ENCODE data around the gene BRCA2. TPM values are rescaled to one million over a fixed set of nuclear protein-coding genes. Genes with fewer than 3 reads are reported as not detected.

BRCA2 gene
- total RNA-seq, 1 donor from 2014 or later: 0.38 TPM

DNA sequence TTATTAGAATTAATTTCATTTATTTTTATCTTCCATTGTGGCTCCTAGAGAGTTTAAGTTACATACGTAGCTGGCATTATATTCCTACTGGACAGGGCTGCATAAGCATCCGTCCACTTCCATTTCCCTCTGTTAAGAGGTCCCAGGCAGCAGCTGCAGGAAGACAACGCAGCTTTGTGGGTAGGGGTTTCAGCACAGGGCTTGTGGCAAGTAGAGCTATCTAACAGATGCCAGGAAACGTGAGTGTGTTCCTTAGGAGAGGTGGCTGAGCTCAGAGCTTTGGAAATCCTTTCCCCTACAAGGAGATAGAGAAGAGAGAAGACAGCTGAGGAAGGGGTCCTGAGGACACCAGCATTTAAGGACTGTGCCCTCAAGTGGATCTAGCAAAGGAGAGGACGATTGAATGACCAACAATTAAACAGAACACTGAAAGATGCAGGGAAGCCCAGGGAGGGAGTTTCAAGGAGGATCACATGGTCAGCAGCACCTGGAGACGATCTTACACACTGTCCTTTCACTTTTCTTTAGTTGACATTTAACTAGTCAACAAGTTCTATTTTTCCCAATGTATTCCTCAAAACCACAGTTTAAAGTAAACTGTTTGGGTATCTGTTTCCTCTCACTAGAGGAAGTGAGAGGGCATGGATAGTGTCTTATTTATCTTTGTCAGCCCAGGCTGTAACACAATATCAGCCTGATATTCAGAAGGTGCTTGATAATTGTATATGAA is 114.9 kb downstream of the BRCA2 start:
- Histone ChIP-seq H3K4me1 (peaks cover 48% of the 10 kb centered on the region), H3K36me3 (peaks cover 21% of the 10 kb centered on the region), H3K9me3 (replicated peaks) (no peaks in the 10 kb centered on the region), H3K4me3 (no peak overlapping the region), H3K27me3 (ENCODE audit: low read depth) (no peaks in the 10 kb centered on the region), H3K27ac (replicated peaks) (no peak overlapping the region)
- TF ChIP-seq, protein P1, sequence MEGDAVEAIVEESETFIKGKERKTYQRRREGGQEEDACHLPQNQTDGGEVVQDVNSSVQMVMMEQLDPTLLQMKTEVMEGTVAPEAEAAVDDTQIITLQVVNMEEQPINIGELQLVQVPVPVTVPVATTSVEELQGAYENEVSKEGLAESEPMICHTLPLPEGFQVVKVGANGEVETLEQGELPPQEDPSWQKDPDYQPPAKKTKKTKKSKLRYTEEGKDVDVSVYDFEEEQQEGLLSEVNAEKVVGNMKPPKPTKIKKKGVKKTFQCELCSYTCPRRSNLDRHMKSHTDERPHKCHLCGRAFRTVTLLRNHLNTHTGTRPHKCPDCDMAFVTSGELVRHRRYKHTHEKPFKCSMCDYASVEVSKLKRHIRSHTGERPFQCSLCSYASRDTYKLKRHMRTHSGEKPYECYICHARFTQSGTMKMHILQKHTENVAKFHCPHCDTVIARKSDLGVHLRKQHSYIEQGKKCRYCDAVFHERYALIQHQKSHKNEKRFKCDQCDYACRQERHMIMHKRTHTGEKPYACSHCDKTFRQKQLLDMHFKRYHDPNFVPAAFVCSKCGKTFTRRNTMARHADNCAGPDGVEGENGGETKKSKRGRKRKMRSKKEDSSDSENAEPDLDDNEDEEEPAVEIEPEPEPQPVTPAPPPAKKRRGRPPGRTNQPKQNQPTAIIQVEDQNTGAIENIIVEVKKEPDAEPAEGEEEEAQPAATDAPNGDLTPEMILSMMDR (IDR thresholded peaks at IDR 0.05; ENCODE audit: borderline replicate concordance): no peak
- DNase-seq: no peak
- intact Hi-C loops (cut with micrococcal nuclease): no loop called here

DNA sequence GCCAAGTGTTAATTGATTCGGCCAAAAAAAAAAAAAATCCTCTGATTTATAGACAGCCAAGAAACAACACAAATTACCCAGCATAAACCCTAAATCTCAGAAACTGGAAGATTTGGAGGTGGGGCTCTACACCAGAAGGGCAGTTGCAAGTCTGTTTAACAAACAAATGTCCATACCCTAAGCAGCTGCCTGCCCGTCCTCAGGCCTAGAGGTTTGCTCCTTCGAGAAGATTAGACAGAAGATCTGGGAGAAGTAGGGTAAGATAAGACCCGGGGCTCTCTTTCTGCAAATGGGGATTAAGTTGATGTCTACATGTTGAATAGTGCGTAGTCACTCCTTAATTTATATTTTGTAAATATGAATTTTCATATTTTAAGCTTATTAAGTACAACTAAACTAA is 116.1 kb downstream of the BRCA2 start:
- DNase-seq: no peak
- H3K36me3 ChIP-seq: peaks cover 33% of the 10 kb centered on the region
- intact Hi-C loops (cut with micrococcal nuclease): no loop called here
- H3K9me3 ChIP-seq (replicated peaks): no peaks in the 10 kb centered on the region
- TF ChIP-seq, protein P1 (IDR thresholded peaks at IDR 0.05; ENCODE audit: borderline replicate concordance): no peak
- no peak overlapping the region for H3K27ac ChIP-seq (replicated peaks)
- H3K4me3 ChIP-seq: no peak overlapping the region
- H3K27me3 ChIP-seq (ENCODE audit: low read depth): no peaks in the 10 kb centered on the region
- H3K4me1 ChIP-seq: peaks cover 36% of the 10 kb centered on the region

DNA sequence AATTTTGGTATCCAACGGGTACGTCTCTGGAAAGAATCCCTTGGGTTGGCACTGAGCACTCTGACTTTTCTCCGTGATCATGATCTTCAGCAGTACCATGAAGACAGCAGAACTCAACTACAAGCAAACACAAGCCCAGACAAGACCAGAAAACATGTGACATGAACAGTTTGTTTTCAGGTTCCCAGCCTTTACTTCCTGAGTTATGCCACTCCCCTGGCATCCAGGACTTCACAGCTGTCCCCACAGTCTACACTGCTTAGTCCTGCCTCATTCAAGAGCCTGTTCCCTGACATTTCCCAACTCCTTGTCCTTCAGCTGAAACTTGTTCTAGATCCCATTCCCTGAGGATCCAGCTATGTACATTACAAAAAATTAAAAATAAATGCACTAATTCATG is 117.5 kb downstream of the BRCA2 start:
- TF ChIP-seq, protein P1 (IDR thresholded peaks at IDR 0.05; ENCODE audit: borderline replicate concordance): no peak
- no peak overlapping the region for H3K4me3 ChIP-seq
- no peak for DNase-seq
- H3K4me1 ChIP-seq: peaks cover 22% of the 10 kb centered on the region
- intact Hi-C loops (cut with micrococcal nuclease): no loop called here
- H3K36me3 ChIP-seq: peaks cover 47% of the 10 kb centered on the region
- H3K27ac ChIP-seq (replicated peaks): no peak overlapping the region
- no peaks in the 10 kb centered on the region for H3K27me3 ChIP-seq (ENCODE audit: low read depth)
- H3K9me3 ChIP-seq (replicated peaks): no peaks in the 10 kb centered on the region

DNA sequence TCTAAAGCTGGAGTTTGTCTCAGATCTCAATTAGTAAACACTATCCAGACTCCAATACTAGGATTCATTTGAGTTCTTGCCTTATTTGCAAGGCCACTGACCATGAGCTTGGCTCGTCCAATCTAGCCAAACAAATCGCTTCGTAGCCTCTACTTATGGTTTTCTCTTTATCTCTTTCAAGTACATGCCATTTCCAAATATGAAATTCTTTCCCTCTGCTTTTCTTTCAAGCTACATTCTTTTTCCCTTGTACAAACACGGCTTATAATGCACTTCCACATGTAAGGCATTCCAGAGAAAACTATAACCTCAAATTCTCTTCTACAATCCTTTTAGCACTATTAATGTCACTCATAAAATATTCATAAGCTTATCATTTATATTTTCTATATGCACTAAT is 123.6 kb downstream of the BRCA2 start:
- TF ChIP-seq, protein P1 (IDR thresholded peaks at IDR 0.05; ENCODE audit: borderline replicate concordance): no peak
- Histone ChIP-seq H3K4me3 (no peak overlapping the region), H3K27me3 (ENCODE audit: low read depth) (no peaks in the 10 kb centered on the region), H3K36me3 (peaks cover 50% of the 10 kb centered on the region), H3K9me3 (replicated peaks) (no peaks in the 10 kb centered on the region), H3K27ac (replicated peaks) (no peak overlapping the region), H3K4me1 (no peaks in the 10 kb centered on the region)
- intact Hi-C loops (cut with micrococcal nuclease): no loop called here
- no peak for DNase-seq

DNA sequence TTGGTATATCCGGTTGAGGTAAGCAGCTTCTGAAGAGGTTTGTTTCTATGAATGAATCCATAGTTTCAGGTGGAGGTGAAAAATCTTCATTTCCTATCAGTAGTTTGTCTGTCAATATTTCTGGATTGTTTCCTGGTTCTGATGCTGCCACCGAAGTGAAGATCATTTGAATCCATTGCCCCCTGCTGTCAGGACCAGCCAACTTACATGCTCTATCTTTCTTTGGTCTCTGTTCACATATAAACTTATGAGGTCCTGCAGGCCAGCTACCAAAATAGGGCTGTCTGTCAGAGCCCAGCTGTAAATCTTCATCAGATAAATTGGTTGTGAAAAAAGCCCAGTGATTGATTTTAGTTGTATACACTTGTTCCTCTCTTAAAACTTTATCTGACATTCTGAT is 127.8 kb downstream of the BRCA2 start:
- Histone ChIP-seq H3K27me3 (ENCODE audit: low read depth) (no peaks in the 10 kb centered on the region), H3K9me3 (replicated peaks) (no peaks in the 10 kb centered on the region), H3K27ac (replicated peaks) (no peak overlapping the region), H3K4me1 (peaks cover 9% of the 10 kb centered on the region), H3K4me3 (no peak overlapping the region), H3K36me3 (peaks cover 23% of the 10 kb centered on the region)
- TF ChIP-seq, protein P1 (IDR thresholded peaks at IDR 0.05; ENCODE audit: borderline replicate concordance): peak; percentile 47
- DNase-seq: no peak
- intact Hi-C loops (cut with micrococcal nuclease): no loop called here
